K562 (cell line): ENCODE data around the gene PDCD11. TPM values are rescaled to one million over a fixed set of nuclear protein-coding genes. Genes with fewer than 3 reads are reported as not detected.

Experiments
- ATAC-seq: fragments of 200-7000 bp; cut with Tn5 transposase; 3 replicates; pipeline ENCODE4 v1.9.1; 2020; ENCODE audit warnings: moderate library complexity
- BruUV-seq: library from RNA; stranded (reverse); fragments of 400-500 nt; replicated peaks from 2 replicates; lab custom pipeline; 2021; lab: Mats Ljungman, UMichigan
- CTCF ChIA-PET: fragments of 300-600 bp; formaldehyde crosslinking; extraction: SDS; loops from one replicate; lab custom pipeline; 2021; ENCODE audit warnings: low intra/inter-chr PET ratio; lab: Yijun Ruan, JAX
- POLR2A ChIA-PET: fragments of 300-600, 350-650 bp; sonication (Branson Sonifier 250); formaldehyde crosslinking; extraction: SDS; loops from one replicate; lab custom pipeline; 2021; ENCODE audit warnings: antibody characterized with exemption, inconsistent platforms; lab: Yijun Ruan, JAX
- DNase-seq, 4 experiments: peaks; one replicate each; pipeline versions ENCODE4 v3.0.0 to v3.0.0-alpha.2; 2011 to 2018; ENCODE audit warnings: low spot score in 3 of 4, mixed read lengths in 3 of 4; ENCODE audit errors: extremely low read depth in 1 of 4
- FAIRE-seq: peaks from 2 replicates; lab custom pipeline; 2011; peaks lifted over from hg19 to GRCh38; lab: Jason Lieb, UNC
- H2AFZ ChIP-seq: 2 replicates; pipeline ENCODE4 v1.6.0; 2011; ENCODE audit warnings: low read depth, low read length, control low read depth, inconsistent platforms
- H3K27ac ChIP-seq: fragments of 200-600 bp; 3 replicates; pipeline ENCODE4 v1.8.0; 2011; ENCODE audit warnings: low read depth, mild to moderate bottlenecking, control low read depth, inconsistent platforms, low read length, moderate library complexity, mixed read lengths; ENCODE audit errors: extremely low read depth
- H3K27me3 ChIP-seq, 2 experiments: fragments of 300-600 bp in 1 of 2; 2 replicates in 1 of 2; 3 replicates in 1 of 2; pipeline versions ENCODE4 v1.6.0 to v1.8.0; 2011; ENCODE audit warnings: inconsistent platforms in 2 of 2, low read length in 2 of 2, mild to moderate bottlenecking in 1 of 2, mixed read lengths in 1 of 2, moderate library complexity in 1 of 2; ENCODE audit not compliant: control insufficient read depth in 2 of 2, insufficient read depth in 2 of 2
- H3K36me3 ChIP-seq: fragments of 300-600 bp; 3 replicates; pipeline ENCODE4 v1.8.0; 2011; ENCODE audit warnings: mild to moderate bottlenecking, low read length, inconsistent platforms; ENCODE audit not compliant: control insufficient read depth, insufficient read depth
- H3K4me1 ChIP-seq, 2 experiments: fragments of 200-600 bp in 1 of 2; replicated peaks in 1 of 2; 2 replicates in 1 of 2; 3 replicates in 1 of 2; pipeline versions ENCODE4 v1.5.1 to v1.8.0; 2011; ENCODE audit warnings: inconsistent platforms in 2 of 2, low read length in 2 of 2, mild to moderate bottlenecking in 1 of 2, mixed read lengths in 1 of 2, moderate library complexity in 1 of 2; ENCODE audit not compliant: control insufficient read depth in 2 of 2, insufficient read depth in 2 of 2
- H3K4me2 ChIP-seq: 2 replicates; pipeline ENCODE4 v1.6.1; 2011; ENCODE audit warnings: low read length, control low read depth, inconsistent platforms, mixed read lengths; ENCODE audit not compliant: insufficient read depth
- H3K4me3 ChIP-seq: fragments of 200-600 bp; sonication (generic), shearing (Covaris generic); 2 replicates; pipeline ENCODE4 v1.5.1; 2016; ENCODE audit warnings: control low read depth, inconsistent platforms
- H3K79me2 ChIP-seq: fragments of 200-600 bp; 3 replicates; pipeline ENCODE4 v1.8.0; 2011; ENCODE audit warnings: low read length, inconsistent platforms; ENCODE audit not compliant: control insufficient read depth, insufficient read depth
- H3K9ac ChIP-seq, 2 experiments: 2 replicates each; pipeline versions ENCODE4 v1.6.0 to v1.6.1; 2011; ENCODE audit warnings: low read depth in 2 of 2, low read length in 2 of 2, control low read depth in 1 of 2, inconsistent platforms in 1 of 2, mild to moderate bottlenecking in 1 of 2, mixed read lengths in 1 of 2; ENCODE audit not compliant: insufficient read depth in 1 of 2
- H3K9me1 ChIP-seq: one replicate; pipeline ENCODE4 v1.6.0; 2011; ENCODE audit warnings: inconsistent platforms, mild to moderate bottlenecking, low read length, moderate library complexity; ENCODE audit not compliant: control insufficient read depth, insufficient read depth
- H3K9me3 ChIP-seq: replicated peaks from 2 replicates; pipeline ENCODE4 v1.5.1; 2011; ENCODE audit warnings: low read depth, low read length, inconsistent platforms; ENCODE audit not compliant: control insufficient read depth, insufficient read depth
- H4K20me1 ChIP-seq: replicated peaks from 2 replicates; pipeline ENCODE4 v1.6.1; 2011; ENCODE audit warnings: low read length, inconsistent platforms, mixed read lengths; ENCODE audit not compliant: control insufficient read depth, insufficient read depth
- CXXC5 ChIP-seq: fragments of 250-450 bp; sonication (Bioruptor Pico); IDR thresholded peaks from 2 replicates; pipeline ENCODE4 v1.8.0; 2022; ENCODE audit warnings: inconsistent platforms, mild to moderate bottlenecking, moderate library complexity
- REST ChIP-seq, 2 experiments: fragments of 450-650 bp; formaldehyde crosslinking in 1 of 2; IDR thresholded peaks; 2 replicates each; pipeline versions ENCODE4 v1.4.0 to v1.6.1; 2014 to 2020; ENCODE audit warnings: mild to moderate bottlenecking in 2 of 2, borderline replicate concordance in 1 of 2, low read depth in 1 of 2
- SRSF9 ChIP-seq: fragments of 200-400 bp; formaldehyde crosslinking; IDR thresholded peaks from 2 replicates; pipeline ENCODE4 v1.6.1; 2017; ENCODE audit warnings: low read depth, low read length, borderline replicate concordance
- ZBTB2 ChIP-seq: fragments of 450-650 bp; IDR thresholded peaks from 2 replicates; pipeline ENCODE4 v1.6.1; 2016; ENCODE audit warnings: antibody characterized with exemption
- WGBS: fragments of 100-300 bp; shearing (Covaris generic); methylation state at CpG from one replicate; pipeline ENCODE4 v1.1.6; 2016; ENCODE audit warnings: low coverage, mixed read lengths; ENCODE audit not compliant: insufficient coverage; ENCODE audit errors: missing lambda C conversion rate; 5-methylcytosine and 5-hydroxymethylcytosine counted together
- in situ Hi-C: fragments of 300-500 bp; cut with MboI; formaldehyde crosslinking; loops from 4 replicates; pipeline ENCODE4 v1.15.0; 2018; ENCODE audit warnings: inconsistent platforms, mixed read lengths
- intact Hi-C: fragments of 100-400 bp; cut with micrococcal nuclease; formaldehyde crosslinking; loops from 2 replicates; pipeline ENCODE4 v1.14.2; 2022
- polyA plus RNA-seq, 8 experiments: library from polyadenylated mRNA; depleted of rRNA in 4 of 8; stranded (reverse) in 5 of 8; unstranded in 3 of 8; fragments of >200 nt; fragmentation: Nextera tagmentation in 2 of 8; fragmentation: Illumina TruSeq in 1 of 8; extraction: Ambion mirVana in 2 of 8; extraction: Trizol in 1 of 8; gene quantifications; 2 replicates each; pipeline versions ENCODE4 v1.2.1 to v1.2.3, GENCODE V29; 2011 to 2014; ENCODE audit warnings: inconsistent platforms in 1 of 8, missing spikeins in 1 of 8
- total RNA-seq, 7 experiments: library from RNA; depleted of rRNA in 6 of 7; stranded (reverse); fragments of >200 nt in 6 of 7; fragmentation: Illumina TruSeq in 2 of 7; extraction: Trizol in 2 of 7; gene quantifications; 2 replicates each; pipeline versions ENCODE4 v1.2.1 to v1.2.3, GENCODE V29; 2011 to 2021; ENCODE audit warnings: low replicate concordance in 1 of 7
- TF ChIP-seq, protein P1 (sequence below), 2 experiments: IDR thresholded peaks in 1 of 2; conservative IDR thresholded peaks in 1 of 2; 2 replicates each; pipeline ENCODE4 v1.6.1; 2016; ENCODE audit warnings: low read depth in 2 of 2, mild to moderate bottlenecking in 1 of 2, missing compliant biosample characterization in 1 of 2, missing genetic modification characterization in 1 of 2, moderate library complexity in 1 of 2

The PDCD11 gene
- total and polyA plus RNA-seq, 9 of the 15 experiments (the other 6 are each of a cell fraction or from before 2014, with no cell fraction given): 14.8 to 73.8 (median 50.0) TPM

DNA sequence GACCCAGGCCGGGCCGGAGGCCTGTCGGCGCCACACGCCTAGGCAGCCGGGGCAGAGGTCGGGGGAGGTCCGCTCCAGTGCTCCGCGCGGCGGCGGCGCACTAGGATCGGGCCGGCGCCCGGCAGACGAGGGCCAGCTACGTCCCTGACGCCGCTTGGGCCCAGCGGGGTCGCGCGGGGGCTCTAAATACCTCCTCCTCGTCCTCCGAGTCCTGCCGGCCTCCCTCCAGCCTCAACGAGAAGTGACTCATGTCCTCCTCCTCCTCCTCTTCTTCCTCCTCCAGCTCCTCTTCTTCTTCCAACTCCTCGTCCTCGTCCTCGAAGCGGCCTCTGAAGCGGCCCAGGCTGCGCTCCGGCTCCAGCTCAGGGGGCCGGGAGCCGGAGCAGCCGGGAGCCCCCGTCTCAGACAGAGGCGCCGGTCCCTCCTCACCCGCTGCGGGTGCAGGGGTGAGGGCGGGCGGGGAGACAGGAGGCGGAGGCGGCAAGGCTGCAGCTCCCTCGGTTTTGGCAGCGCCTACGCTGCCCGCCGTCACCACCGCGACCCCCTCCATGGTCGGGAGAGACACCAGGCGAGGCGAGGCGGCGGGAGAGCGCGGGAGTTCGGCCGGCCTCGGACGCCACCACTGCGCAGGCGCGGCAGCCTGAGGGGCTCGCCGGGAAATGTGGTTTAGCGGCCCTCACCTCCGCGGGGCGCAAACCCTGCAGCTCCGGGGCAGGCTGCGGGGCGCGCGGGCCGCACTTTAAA, 45.7 kb upstream of the PDCD11 start, which contains the start of gene PCGF6:
TSS of gene PCGF6 (minus strand) at position 624 of the 744 bp plus-strand sequence. CDS start at position 550, 74 bp downstream.
- under 1% methylated on average over 31 of the region's 82 CpGs for whole genome bisulfite sequencing
- Histone ChIP-seq H3K4me2 (peak within 1 kb of the TSS; percentile 73), H3K79me2 (peaks cover 30% of the 10 kb centered on the region), H4K20me1 (no peaks in the 10 kb centered on the region), H3K9ac (peak within 1 kb of the TSS; percentile 82 to 98), H2AFZ (peak within 1 kb of the TSS; percentile 94), H3K4me1 (peaks cover 0 to 21% of the 10 kb centered on the region in 2 experiments; a peak in 3 of 5 replicates), H3K27ac (peak within 1 kb of the TSS; percentile 87), H3K4me3 (peak within 1 kb of the TSS; percentile 75), H3K27me3 (no peaks in the 10 kb centered on the region), H3K36me3 (peaks cover 26% of the 10 kb centered on the region; the same call in 1 of the 3 replicates), H3K9me3 (no peaks in the 10 kb centered on the region), H3K9me1 (no peaks in the 10 kb centered on the region)
- DNase-seq (peak; percentile 84 to 90 (median 88)), ATAC-seq (peak; percentile 94), FAIRE-seq (no peak)
- in situ Hi-C loops (no loop called here), intact Hi-C loops (loop anchor here (5.0 kb wide), 1 partner anchor 47 kb away; the partner anchor contains the start of genes ATP5MK and PDCD11)
- BruUV-seq: TSS peak; percentile 47
- POLR2A ChIA-PET: interaction anchor here (0.6 kb wide), 2 partner anchors 11 to 123 kb away, joined by 3 read pairs; no protein-coding TSS in a partner anchor
- CTCF ChIA-PET: interaction anchor here (0.6 kb wide), 1 partner anchor 132 kb away, joined by 6 read pairs; no protein-coding TSS in a partner anchor
- peak; percentile 42; the same call in 1 of the 2 replicates for TF ChIP-seq ZBTB2
- TF ChIP-seq, protein P1, sequence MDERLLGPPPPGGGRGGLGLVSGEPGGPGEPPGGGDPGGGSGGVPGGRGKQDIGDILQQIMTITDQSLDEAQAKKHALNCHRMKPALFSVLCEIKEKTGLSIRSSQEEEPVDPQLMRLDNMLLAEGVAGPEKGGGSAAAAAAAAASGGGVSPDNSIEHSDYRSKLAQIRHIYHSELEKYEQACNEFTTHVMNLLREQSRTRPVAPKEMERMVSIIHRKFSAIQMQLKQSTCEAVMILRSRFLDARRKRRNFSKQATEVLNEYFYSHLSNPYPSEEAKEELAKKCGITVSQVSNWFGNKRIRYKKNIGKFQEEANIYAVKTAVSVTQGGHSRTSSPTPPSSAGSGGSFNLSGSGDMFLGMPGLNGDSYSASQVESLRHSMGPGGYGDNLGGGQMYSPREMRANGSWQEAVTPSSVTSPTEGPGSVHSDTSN (CRISPR knock-in tag; IDR thresholded peaks at IDR 0.05; ENCODE audit: low read depth): no peak
- TF ChIP-seq, protein P1 (tag; conservative IDR thresholded peaks at IDR 0.05; ENCODE audit: low read depth): no peak
- no peak for TF ChIP-seq REST (IDR thresholded peaks at IDR 0.05; ENCODE audit: borderline replicate concordance)
- no peak for TF ChIP-seq REST (CRISPR knock-in tag; IDR thresholded peaks at IDR 0.05; ENCODE audit: low read depth)
- peak; percentile 29 for TF ChIP-seq CXXC5 (CRISPR knock-in tag)
- no peak for TF ChIP-seq SRSF9
